Measurements from ENCODE around the gene SV2C. TPM values are rescaled to one million over a fixed set of nuclear protein-coding genes. Genes with fewer than 3 reads are reported as not detected.

Gene SV2C
- total RNA-seq, 1 donor from 2014 or later: 0.15 TPM

GRCh38 chr5:76155536-76155935, 72.4 kb downstream of the SV2C start:
- Histone ChIP-seq H3K36me3 (no peaks in the 10 kb centered on the region), H3K27me3 (no peaks in the 10 kb centered on the region), H3K4me2 (no peak overlapping the region), H3K9ac (no peak overlapping the region), H3K27ac (no peak overlapping the region), H4K20me1 (ENCODE audit: low read depth) (no peaks in the 10 kb centered on the region), H3K4me3 (no peak overlapping the region), H3F3A (ENCODE audit: low read depth) (no peaks in the 10 kb centered on the region), H3K79me2 (ENCODE audit: low read depth) (no peaks in the 10 kb centered on the region), H3K9me3 (ENCODE audit: low read depth) (no peaks in the 10 kb centered on the region), H2AFZ (replicated peaks) (no peak overlapping the region), H3K4me1 (peaks cover 6% of the 10 kb centered on the region)
- no peak for DNase-seq (ENCODE audit: low spot score)
- no peak overlapping the region for H3K27ac Mint-ChIP-seq
- H3K27me3 Mint-ChIP-seq (ENCODE audit: insufficient read depth, low read depth): no peaks in the 10 kb centered on the region
- peaks cover 13% of the 10 kb centered on the region for H3K36me3 Mint-ChIP-seq
- H3K4me1 Mint-ChIP-seq: peaks cover 20% of the 10 kb centered on the region
- no peaks in the 10 kb centered on the region for H3K9me3 Mint-ChIP-seq
- H3K4me3 Mint-ChIP-seq: no peak overlapping the region
- TF ChIP-seq EZH2 (IDR thresholded peaks at IDR 0.05) (no peak), CTCF (IDR thresholded peaks at IDR 0.05) (no peak), EZH2phosphoT487 (IDR thresholded peaks at IDR 0.05) (no peak)

GRCh38 chr5:76162335-76162734, 79.2 kb downstream of the SV2C start:
- H3K4me1 Mint-ChIP-seq: peaks cover 5% of the 10 kb centered on the region

GRCh38 chr5:76163111-76163628, 80.0 kb downstream of the SV2C start:
- Histone ChIP-seq H2AFZ (replicated peaks) (no peak overlapping the region), H3K27me3 (no peaks in the 10 kb centered on the region), H3K36me3 (no peaks in the 10 kb centered on the region), H4K20me1 (ENCODE audit: low read depth) (no peaks in the 10 kb centered on the region), H3K4me2 (no peak overlapping the region), H3K4me1 (no peaks in the 10 kb centered on the region), H3F3A (ENCODE audit: low read depth) (no peaks in the 10 kb centered on the region), H3K9me3 (ENCODE audit: low read depth) (no peaks in the 10 kb centered on the region), H3K4me3 (no peak overlapping the region), H3K9ac (no peak overlapping the region), H3K79me2 (ENCODE audit: low read depth) (no peaks in the 10 kb centered on the region), H3K27ac (no peak overlapping the region)
- Mint-ChIP-seq H3K36me3 (peaks cover 5% of the 10 kb centered on the region), H3K9me3 (peaks cover 3% of the 10 kb centered on the region), H3K4me1 (peaks cover 13% of the 10 kb centered on the region), H3K27me3 (ENCODE audit: insufficient read depth, low read depth) (no peaks in the 10 kb centered on the region), H3K27ac (no peak overlapping the region), H3K4me3 (no peak overlapping the region)
- DNase-seq (ENCODE audit: low spot score): no peak
- TF ChIP-seq EZH2 (IDR thresholded peaks at IDR 0.05) (no peak), EZH2phosphoT487 (IDR thresholded peaks at IDR 0.05) (no peak), CTCF (IDR thresholded peaks at IDR 0.05) (no peak)

More at GRCh38 chr5:76162335-76162734, 79.2 kb downstream of the SV2C start:
- Mint-ChIP-seq H3K27ac (no peak overlapping the region), H3K9me3 (peaks cover 3% of the 10 kb centered on the region), H3K36me3 (peaks cover 5% of the 10 kb centered on the region), H3K4me3 (no peak overlapping the region), H3K27me3 (ENCODE audit: insufficient read depth, low read depth) (no peaks in the 10 kb centered on the region)
- no peak overlapping the region for H3K4me2 ChIP-seq
- H3K4me1 ChIP-seq: no peaks in the 10 kb centered on the region
- no peaks in the 10 kb centered on the region for H3F3A ChIP-seq (ENCODE audit: low read depth)
- no peaks in the 10 kb centered on the region for H3K27me3 ChIP-seq
- TF ChIP-seq EZH2 (IDR thresholded peaks at IDR 0.05) (no peak), CTCF (IDR thresholded peaks at IDR 0.05) (no peak), EZH2phosphoT487 (IDR thresholded peaks at IDR 0.05) (no peak)
- no peaks in the 10 kb centered on the region for H4K20me1 ChIP-seq (ENCODE audit: low read depth)
- DNase-seq (ENCODE audit: low spot score): no peak
- no peaks in the 10 kb centered on the region for H3K9me3 ChIP-seq (ENCODE audit: low read depth)
- H3K9ac ChIP-seq: no peak overlapping the region
- H3K36me3 ChIP-seq: no peaks in the 10 kb centered on the region
- H3K79me2 ChIP-seq (ENCODE audit: low read depth): no peaks in the 10 kb centered on the region
- H3K27ac ChIP-seq: no peak overlapping the region
- peak overlapping the region; percentile 7 for H2AFZ ChIP-seq (replicated peaks)
- H3K4me3 ChIP-seq: no peak overlapping the region
